Retinal pigment epithelial cell (primary cell): ENCODE data around the gene DFFA.

Experiments
- DNase-seq: peaks from one replicate; pipeline ENCODE4 v3.0.0-alpha.2; 2010; ENCODE audit warnings: low read depth
- H3K4me3 ChIP-seq: 2 replicates; pipeline ENCODE4 v1.5.1; 2011; ENCODE audit warnings: mild to moderate bottlenecking, low read length, control low read depth, moderate library complexity
- TF ChIP-seq, protein P1 (sequence below): conservative IDR thresholded peaks from 2 replicates; pipeline ENCODE4 v1.5.1; 2011; ENCODE audit warnings: low read depth, low read length, control low read depth, inconsistent platforms

The DFFA gene

DNA sequence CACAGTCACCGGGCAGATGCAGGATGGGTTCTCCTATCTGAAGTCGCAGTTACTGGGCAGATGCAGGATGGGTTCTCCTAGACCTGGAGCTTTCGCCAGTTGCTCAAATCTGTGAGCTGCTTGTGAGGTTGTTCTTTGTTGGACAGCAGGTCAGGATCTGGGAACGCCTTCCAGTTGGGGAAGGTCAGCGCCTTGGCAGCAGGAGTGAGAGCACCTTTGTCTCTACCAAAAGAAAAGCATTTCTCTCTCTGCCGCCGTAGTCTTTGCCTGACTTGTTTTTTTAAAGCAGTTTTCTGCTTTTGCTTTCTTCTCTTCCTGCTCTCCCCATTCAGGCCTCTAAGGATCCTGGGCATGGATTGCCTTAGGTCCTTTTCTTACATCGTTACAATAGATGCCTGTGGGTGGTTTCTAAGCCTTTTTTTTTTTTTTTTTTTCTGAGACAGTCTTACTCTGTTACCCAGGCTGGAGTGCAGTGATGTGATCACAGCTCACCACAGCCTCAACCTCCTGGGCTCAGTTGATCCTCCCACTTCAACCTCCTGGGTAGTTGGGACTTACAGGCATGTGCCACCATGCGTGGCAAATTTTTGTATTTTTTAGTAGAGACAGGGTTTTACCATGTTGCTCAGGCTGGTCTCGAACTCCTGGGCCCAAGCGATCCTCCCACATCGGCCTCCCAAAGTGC lies 18.1 kb upstream of the DFFA start:
- TF ChIP-seq, protein P1, sequence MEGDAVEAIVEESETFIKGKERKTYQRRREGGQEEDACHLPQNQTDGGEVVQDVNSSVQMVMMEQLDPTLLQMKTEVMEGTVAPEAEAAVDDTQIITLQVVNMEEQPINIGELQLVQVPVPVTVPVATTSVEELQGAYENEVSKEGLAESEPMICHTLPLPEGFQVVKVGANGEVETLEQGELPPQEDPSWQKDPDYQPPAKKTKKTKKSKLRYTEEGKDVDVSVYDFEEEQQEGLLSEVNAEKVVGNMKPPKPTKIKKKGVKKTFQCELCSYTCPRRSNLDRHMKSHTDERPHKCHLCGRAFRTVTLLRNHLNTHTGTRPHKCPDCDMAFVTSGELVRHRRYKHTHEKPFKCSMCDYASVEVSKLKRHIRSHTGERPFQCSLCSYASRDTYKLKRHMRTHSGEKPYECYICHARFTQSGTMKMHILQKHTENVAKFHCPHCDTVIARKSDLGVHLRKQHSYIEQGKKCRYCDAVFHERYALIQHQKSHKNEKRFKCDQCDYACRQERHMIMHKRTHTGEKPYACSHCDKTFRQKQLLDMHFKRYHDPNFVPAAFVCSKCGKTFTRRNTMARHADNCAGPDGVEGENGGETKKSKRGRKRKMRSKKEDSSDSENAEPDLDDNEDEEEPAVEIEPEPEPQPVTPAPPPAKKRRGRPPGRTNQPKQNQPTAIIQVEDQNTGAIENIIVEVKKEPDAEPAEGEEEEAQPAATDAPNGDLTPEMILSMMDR, result no peak
- no peak overlapping the region for H3K4me3 ChIP-seq
- no peak for DNase-seq

DNA sequence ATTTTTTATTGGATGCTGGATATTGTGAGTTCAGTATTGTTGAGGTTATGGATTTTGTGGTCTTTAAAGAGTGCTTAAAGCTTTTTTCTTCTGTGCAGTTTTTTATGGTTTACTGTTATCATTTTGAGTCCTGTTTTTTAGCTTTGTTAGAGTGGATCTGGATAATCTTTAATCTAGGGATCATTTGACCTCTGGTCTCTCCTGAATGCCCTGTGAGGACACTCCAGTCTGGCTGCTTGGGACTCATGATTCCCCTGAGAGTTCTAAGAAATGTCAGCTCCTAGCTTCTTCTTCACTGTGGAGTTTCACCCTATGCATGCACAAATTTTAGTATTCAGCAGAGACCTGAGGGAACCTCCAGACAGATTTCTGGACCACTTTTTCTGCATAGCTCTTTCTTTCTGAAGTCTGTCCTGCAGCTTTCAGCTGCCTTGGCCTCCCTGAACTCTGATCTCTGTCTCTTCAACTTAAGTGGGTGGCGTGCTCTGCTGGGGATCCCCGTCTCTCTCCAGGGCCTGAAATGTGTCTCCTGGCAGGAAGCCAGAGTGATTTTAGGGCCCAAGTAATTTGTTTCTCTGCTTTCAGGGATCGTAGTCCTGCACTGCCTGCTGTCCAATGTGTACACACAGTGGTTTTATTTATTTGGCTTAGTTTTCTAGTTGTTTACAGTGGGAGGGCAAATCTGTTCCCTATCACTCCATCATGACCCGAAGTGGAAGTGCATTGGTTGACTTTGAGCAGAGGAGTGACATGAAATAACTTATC lies 17.1 kb upstream of the DFFA start:
- H3K4me3 ChIP-seq, result no peak overlapping the region
- TF ChIP-seq, protein P1, result no peak
- DNase-seq, result no peak

DNA sequence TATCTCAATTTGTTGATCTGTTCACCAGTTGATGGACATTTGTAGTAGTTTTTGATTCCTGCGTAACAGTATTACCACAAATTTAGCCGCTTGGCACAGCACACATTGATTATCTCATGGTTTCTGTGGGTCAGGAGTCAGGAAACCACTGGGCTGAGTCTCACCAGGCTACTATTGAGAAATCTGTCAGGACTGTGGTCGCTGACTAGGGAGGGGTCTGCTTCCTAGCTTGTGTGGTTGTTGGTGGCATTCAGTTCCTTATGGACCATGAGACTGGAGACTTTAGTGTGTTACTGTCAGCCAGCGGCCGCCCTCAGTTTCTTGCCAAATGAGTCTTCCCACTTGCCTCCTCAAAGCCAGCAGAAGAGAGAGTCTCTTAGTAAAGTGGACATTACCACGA lies 12.2 kb upstream of the DFFA start:
- TF ChIP-seq, protein P1, result no peak
- H3K4me3 ChIP-seq, result no peak overlapping the region
- no peak for DNase-seq

- DNase-seq, result no peak
- no peak overlapping the region for H3K4me3 ChIP-seq
- TF ChIP-seq, protein P1, result no peak
Measured at GRCh38 chr1:10480614-10481013, 8.3 kb upstream of the DFFA start.

DNA sequence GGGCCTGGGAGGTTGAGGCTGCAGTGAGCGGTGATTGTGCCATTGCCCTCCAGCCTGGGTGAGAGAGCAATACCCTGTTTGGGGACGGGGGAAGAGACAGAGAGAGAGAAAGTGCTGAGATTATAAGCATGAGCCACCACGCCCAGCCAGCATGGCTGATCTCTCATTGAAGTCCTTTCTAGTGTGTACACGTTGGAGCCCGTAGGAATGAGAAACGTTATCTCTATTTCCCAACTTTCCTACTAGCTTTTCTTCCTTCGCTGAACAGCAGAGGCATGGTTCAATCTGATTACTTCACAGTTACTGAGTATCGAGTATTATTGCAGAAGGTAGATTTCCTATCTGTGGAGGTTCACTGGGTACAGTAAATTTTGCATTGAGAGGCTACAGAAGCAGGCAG lies 7.0 kb upstream of the DFFA start:
- DNase-seq, result no peak
- TF ChIP-seq, protein P1, result no peak
- no peak overlapping the region for H3K4me3 ChIP-seq

DNA sequence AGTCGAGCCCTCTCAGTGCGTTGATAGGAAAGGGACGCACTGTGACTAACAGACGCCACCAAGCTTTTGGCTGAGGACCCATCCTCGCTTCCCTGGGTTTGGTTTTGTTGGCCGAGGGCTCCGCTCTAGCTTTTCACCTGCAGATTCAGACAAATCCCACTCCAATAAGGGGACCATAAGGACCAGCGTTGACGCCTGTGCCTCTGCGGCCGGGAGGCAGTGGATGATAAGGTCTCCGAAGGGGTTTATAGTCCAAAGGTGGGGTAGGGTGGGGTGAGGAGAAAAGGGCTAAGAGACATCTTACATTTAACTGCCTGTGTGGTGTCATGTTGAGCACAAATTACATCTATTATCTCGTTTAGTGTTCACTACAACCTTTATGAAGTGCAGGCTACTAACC lies 3.2 kb upstream of the DFFA start:
- DNase-seq, result no peak
- H3K4me3 ChIP-seq, result peak overlapping the region; percentile 98
- TF ChIP-seq, protein P1, result no peak
